ENCODE results near the gene TMEM158.

Gene TMEM158

DNA sequence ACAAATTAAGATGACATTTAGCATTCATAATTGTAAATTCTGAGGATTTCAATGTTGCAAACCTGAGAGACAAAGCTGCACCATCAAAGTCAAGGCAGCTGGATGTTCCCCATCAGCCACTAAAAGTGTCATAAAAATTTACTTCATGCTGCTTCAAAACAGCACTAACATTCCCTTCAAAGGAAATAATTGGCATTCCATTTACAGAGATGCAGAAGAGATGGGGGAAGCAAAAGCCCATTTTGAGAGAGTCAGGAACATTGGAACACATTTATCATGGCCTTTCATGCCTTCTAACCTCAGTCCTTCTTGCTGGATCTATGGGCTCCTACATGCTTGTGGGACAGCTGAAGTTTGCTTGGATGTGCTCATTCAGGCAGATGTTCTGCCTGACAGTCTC lies 6.4 kb upstream of the TMEM158 start:
- DNase-seq, result no peak

- no peak for DNase-seq
These were observed 1.9 kb upstream of the TMEM158 start for GRCh38 chr3:45227946-45228345.

- DNase-seq, result no peak
These were observed 1.2 kb upstream of the TMEM158 start for GRCh38 chr3:45227071-45227820.

GRCh38 chr3:45225465-45226205 lies 452 bp downstream of the TMEM158 start:
- DNase-seq, result no peak

GRCh38 chr3:45224824-45225464 lies 1.1 kb downstream of the TMEM158 start:
- no peak for DNase-seq

DNA sequence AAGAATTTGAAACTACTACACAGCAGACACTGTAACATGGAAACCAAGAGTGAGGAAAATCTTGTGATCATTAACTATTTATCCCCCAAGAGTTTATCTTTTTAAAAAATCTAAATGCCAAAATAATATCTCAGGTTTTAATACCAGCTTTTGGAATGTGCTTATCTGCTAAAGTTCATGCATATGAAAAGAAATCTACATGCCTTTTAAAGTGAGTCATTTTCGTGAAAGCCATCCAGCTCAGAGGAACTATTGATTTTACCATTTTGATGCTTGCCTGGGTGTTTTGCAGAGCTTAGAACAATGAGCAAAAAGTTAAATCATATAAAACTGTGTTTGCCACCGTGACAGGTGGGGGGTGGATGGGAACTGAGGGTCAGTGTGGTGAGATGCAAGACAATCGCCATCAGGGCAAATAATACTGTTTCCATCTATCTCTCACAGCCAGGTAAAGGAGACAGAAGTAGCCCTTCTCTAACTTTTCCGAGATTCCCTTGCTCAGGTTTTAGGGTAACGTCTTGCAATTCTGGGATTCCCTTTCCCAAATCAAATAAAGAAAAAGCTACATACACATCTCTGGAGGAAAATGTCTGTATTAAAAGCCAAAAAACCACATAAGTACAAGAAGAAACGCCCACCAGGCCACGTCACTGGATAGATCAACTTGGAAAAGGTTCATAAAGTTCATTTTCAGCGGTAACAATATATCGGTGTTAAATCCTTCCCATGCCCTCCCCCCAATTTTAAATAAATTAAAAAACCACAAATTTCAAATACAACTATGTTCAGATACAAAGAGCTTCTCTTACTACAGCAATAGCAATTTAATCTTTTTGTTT lies 2.0 kb downstream of the TMEM158 start:
- DNase-seq, result no peak

- no peak for DNase-seq
These were observed 6.4 kb downstream of the TMEM158 start for GRCh38 chr3:45219694-45220093.

- DNase-seq, result no peak
These were observed 7.3 kb downstream of the TMEM158 start for GRCh38 chr3:45218578-45219390.

GRCh38 chr3:45216021-45216609 lies 10.0 kb downstream of the TMEM158 start:
- DNase-seq, result no peak

DNA sequence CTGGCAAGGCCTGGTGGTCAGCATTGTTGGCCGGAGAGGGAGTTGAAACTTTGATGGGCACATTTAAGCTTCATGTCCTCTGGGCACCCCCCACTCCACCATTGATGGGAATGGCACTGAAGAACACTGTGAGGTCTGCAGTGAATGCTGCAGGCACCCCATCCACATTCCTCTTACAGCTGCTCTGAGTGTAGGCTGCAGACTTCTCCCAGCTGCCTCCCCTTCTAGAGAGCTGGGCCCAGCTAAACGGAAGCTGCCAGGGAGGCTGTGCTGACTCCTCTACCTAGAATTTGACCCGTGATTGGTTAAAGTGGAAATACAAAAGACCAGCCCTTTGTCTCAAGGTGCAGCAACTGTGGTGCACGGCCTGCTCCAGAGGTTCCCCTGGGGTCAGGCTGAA lies 10.6 kb downstream of the TMEM158 start:
- no peak for DNase-seq

GRCh38 chr3:45214061-45214680 lies 11.9 kb downstream of the TMEM158 start:
- no peak for DNase-seq

DNA sequence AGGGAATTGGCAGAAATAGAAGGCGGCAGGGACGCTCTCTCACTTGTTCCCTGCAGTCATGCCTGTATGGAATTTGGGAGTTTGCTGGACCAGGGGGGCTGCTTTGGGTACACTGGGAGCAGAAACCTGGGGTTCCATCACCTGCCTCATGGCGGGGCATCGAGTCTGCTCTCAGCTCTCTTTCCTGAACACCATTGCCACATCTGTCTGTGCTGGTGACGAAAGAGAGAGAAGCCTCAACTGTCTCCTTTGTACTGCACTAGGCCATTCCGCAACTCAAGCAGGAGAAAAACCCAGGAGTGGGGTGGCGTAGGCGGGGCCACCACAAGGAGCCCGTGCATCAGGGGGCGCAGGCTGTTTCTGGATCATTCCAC lies 14.0 kb downstream of the TMEM158 start:
- no peak for DNase-seq

- no peak for DNase-seq
These were observed 14.5 kb downstream of the TMEM158 start for GRCh38 chr3:45211466-45212094.

- no peak for DNase-seq
These were observed 15.6 kb downstream of the TMEM158 start for GRCh38 chr3:45210308-45211041.

- DNase-seq, result no peak
These were observed 16.6 kb downstream of the TMEM158 start for GRCh38 chr3:45209526-45209925.

DNA sequence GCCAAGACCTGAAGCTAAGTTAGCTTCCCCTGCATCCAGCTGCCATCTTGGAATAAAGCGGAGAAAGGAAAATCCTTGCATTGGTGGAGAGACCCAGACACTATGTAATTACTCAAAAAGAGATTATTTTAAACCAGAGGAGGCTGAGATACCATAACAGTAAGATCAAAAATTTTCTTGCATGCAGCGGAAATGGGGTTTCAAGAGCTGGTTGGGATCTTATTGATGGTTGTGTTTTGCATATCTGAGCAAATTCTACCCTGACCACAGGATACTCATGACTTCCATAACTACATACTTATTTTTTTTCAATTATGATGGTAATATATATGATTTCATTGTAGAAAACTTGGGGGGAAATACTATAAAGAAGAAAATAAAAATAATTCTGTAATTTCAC lies 17.5 kb downstream of the TMEM158 start:
- no peak for DNase-seq

DNA sequence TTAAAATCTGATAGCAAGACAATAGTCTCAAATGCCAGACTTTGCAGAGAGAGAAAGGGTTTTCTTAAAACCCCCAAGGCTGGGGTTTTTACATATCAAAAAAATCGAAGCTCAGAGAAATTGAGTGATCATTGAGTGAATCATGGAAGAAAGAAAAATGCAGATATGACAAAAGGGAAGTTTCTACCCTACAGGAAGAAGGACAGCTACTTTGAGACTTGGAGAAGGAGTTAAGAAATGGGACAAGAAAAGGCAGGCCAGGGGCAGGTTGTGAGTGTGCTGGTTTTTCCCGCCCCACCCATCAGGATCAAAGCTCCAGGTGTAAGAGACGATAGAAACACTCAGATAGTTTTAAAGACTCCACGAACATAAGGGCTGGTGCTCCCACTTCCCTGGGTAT lies 18.6 kb downstream of the TMEM158 start:
- DNase-seq, result no peak

- DNase-seq, result no peak
These were observed 21.0 kb downstream of the TMEM158 start for GRCh38 chr3:45205126-45205525.

DNA sequence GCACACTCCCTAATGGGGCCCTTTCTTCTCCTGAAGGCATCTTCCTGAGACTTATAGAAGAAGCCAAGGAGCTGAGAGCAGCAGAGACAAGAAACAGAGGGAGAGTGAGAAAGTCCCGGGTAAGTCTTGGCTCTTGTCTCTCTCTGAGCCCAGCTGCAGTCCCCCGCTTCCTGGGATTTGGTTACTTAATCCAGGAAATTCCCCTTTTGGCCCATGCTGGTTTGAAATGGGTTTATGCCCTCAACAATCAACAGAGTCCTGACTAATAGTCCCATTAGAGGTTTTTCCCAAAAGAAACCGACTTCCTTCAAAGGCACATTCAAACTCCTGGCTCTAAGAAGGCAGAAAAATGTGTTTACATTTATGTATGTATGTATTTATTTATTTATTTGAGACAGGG lies 22.0 kb downstream of the TMEM158 start:
- DNase-seq, result no peak
